Type B pancreatic cell (in vitro differentiated cells): ENCODE measurements around the gene MAD1L1. TPM values are rescaled to one million over a fixed set of nuclear protein-coding genes. Genes with fewer than 3 reads are reported as not detected.

Experiments used
- DNase-seq: peaks from one replicate; pipeline ENCODE4 v3.0.0; 2021; ENCODE audit warnings: mixed read lengths; ENCODE audit not compliant: unreplicated experiment; ENCODE audit errors: extremely low spot score
- H3K27ac Mint-ChIP-seq: 2 replicates; pipeline ENCODE4 v1.8.0; 2021; ENCODE audit warnings: mild to moderate bottlenecking, mixed read lengths
- H3K27me3 Mint-ChIP-seq: 2 replicates; pipeline ENCODE4 v1.8.0; 2021; ENCODE audit warnings: mixed read lengths
- H3K36me3 Mint-ChIP-seq: 2 replicates; pipeline ENCODE4 v1.8.0; 2021; ENCODE audit warnings: mixed read lengths
- H3K4me1 Mint-ChIP-seq: one replicate; pipeline ENCODE4 v1.8.0; 2021; ENCODE audit warnings: mixed read lengths; ENCODE audit not compliant: unreplicated experiment
- H3K4me3 Mint-ChIP-seq: 2 replicates; pipeline ENCODE4 v1.8.0; 2021; ENCODE audit warnings: mild to moderate bottlenecking, mixed read lengths
- H3K9me3 Mint-ChIP-seq: 2 replicates; pipeline ENCODE4 v1.8.0; 2021; ENCODE audit warnings: mixed read lengths
- CTCF ChIP-seq: fragments of 200-600 bp; sonication (generic); conservative IDR thresholded peaks from 2 replicates; pipeline ENCODE4 v1.5.0; 2021; ENCODE audit warnings: antibody characterized with exemption, mild to moderate bottlenecking
- total RNA-seq: library from RNA; stranded (reverse); gene quantifications from 2 replicates; pipeline ENCODE4 v1.2.1, GENCODE V29; 2021; ENCODE audit warnings: low replicate concordance

The MAD1L1 gene
- total RNA-seq, 1 donor from 2014 or later: 40.7 TPM

- no peak for DNase-seq
- Mint-ChIP-seq H3K4me3 (no peak overlapping the region), H3K36me3 (peaks cover 16% of the 10 kb centered on the region), H3K27ac (no peak overlapping the region), H3K4me1 (peaks cover 7% of the 10 kb centered on the region), H3K9me3 (no peaks in the 10 kb centered on the region), H3K27me3 (no peaks in the 10 kb centered on the region)
- no peak for TF ChIP-seq CTCF
Measured at GRCh38 chr7:2180081-2180480, 52.7 kb downstream of the MAD1L1 start.

- Mint-ChIP-seq H3K9me3 (no peaks in the 10 kb centered on the region), H3K4me3 (no peak overlapping the region), H3K36me3 (peaks cover 21% of the 10 kb centered on the region), H3K27ac (peak overlapping the region; percentile 44), H3K4me1 (peaks cover 26% of the 10 kb centered on the region), H3K27me3 (no peaks in the 10 kb centered on the region)
- no peak for TF ChIP-seq CTCF
- DNase-seq: no peak
Measured at GRCh38 chr7:2175514-2175913, 57.2 kb downstream of the MAD1L1 start.

GRCh38 chr7:2175091-2175490, 57.7 kb downstream of the MAD1L1 start:
- Mint-ChIP-seq H3K4me1 (peaks cover 31% of the 10 kb centered on the region), H3K9me3 (no peaks in the 10 kb centered on the region), H3K36me3 (peaks cover 21% of the 10 kb centered on the region), H3K27ac (no peak overlapping the region), H3K4me3 (no peak overlapping the region), H3K27me3 (no peaks in the 10 kb centered on the region)
- no peak for TF ChIP-seq CTCF
- DNase-seq: no peak

- peak overlapping the region; percentile 35 for H3K4me3 Mint-ChIP-seq
- H3K9me3 Mint-ChIP-seq: no peaks in the 10 kb centered on the region
- peaks cover 30% of the 10 kb centered on the region for H3K36me3 Mint-ChIP-seq
- H3K27me3 Mint-ChIP-seq: no peaks in the 10 kb centered on the region
- H3K4me1 Mint-ChIP-seq: peaks cover 41% of the 10 kb centered on the region
- H3K27ac Mint-ChIP-seq: peak overlapping the region; percentile 9
- DNase-seq: no peak
- TF ChIP-seq CTCF: no peak
Measured at GRCh38 chr7:2173189-2173827, 59.4 kb downstream of the MAD1L1 start.

- TF ChIP-seq CTCF: no peak
- peaks cover 41% of the 10 kb centered on the region for H3K4me1 Mint-ChIP-seq
- no peaks in the 10 kb centered on the region for H3K27me3 Mint-ChIP-seq
- no peak for DNase-seq
- no peaks in the 10 kb centered on the region for H3K9me3 Mint-ChIP-seq
- peak overlapping the region; percentile 35 for H3K4me3 Mint-ChIP-seq
- peaks cover 32% of the 10 kb centered on the region for H3K36me3 Mint-ChIP-seq
- peak overlapping the region; percentile 9 for H3K27ac Mint-ChIP-seq
Measured at GRCh38 chr7:2172311-2173188, 60.2 kb downstream of the MAD1L1 start.
